ENCODE results near the gene SYTL2. TPM values are rescaled to one million over a fixed set of nuclear protein-coding genes. Genes with fewer than 3 reads are reported as not detected.

The SYTL2 gene
- total RNA-seq, 1 experiment from 2014 or later: 132 TPM

DNA sequence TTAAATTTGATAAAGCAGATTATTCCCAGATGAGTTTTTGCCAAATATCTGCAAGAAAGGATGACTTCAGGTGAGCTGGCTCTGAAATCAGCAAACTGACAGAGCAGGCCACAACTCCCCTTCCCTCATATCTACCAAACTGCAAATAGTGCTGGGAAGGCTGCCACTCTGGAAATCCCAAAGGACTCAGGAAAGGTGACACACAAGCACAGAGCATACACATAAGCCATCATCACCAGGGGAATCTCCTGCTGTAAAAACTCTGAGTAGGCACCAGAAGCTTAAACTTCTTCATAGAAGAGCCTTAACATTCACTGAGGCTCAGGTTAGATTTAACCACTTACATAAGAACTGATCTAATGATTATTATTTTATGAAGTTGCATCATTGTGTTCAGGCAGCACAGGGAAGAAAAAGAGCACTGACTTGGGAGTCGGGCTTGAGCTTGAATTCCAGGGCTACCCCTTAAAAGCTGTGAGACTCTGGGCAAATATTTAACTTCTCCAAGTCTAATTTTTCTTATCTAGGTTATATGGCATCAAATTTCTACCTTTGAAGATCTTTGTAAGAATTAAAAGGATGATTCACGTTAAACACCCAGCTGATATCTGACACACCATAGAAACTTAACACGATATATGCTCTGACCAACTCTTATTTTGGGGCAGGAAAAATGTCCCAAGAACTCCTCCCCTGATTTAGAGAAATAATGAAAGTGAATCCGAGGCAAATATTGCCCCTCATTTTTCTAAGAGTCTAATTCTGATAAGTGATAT is 15.0 kb downstream of the SYTL2 start:
- intact Hi-C loops (cut with micrococcal nuclease; ENCODE audit: unreplicated experiment): no loop called here
- ChIA-PET POLR2A (no interaction called here), CTCF (interaction anchor here (1.1 kb wide), 1 partner anchor 14 kb away, joined by 5 read pairs; no protein-coding TSS in a partner anchor)
- BruUV-seq (replicated peaks): no TSS peak
- Histone ChIP-seq H3K27ac (ENCODE audit: low read length) (peak overlapping the region; percentile 74), H3K9me3 (ENCODE audit: control insufficient read depth, insufficient read depth, low read depth, low read length) (no peaks in the 10 kb centered on the region), H3K4me3 (ENCODE audit: low read depth in 2 of 2, low read length in 2 of 2) (peak overlapping the region in 1 of 2 experiments; percentile 10; a peak in 1 of 4 replicates), H3K4me1 (ENCODE audit: control insufficient read depth, insufficient read depth, low read length) (peaks cover 51% of the 10 kb centered on the region), H3K36me3 (ENCODE audit: control insufficient read depth, insufficient read depth, low read length) (no peaks in the 10 kb centered on the region; the same call in 1 of the 2 replicates), H3K27me3 (ENCODE audit: control insufficient read depth, insufficient read depth, low read length) (no peaks in the 10 kb centered on the region)
- TF ChIP-seq REST (IDR thresholded peaks at IDR 0.05; ENCODE audit: insufficient read depth in 1 of 2, low read depth in 2 of 2, low read length in 1 of 2) (no peak), TCF7L2 (IDR thresholded peaks at IDR 0.05; ENCODE audit: low read depth, low read length) (no peak), SIN3A (IDR thresholded peaks at IDR 0.05; ENCODE audit: borderline replicate concordance, insufficient read depth, low read depth, low read length) (no peak), POLR2AphosphoS5 (IDR thresholded peaks at IDR 0.05; ENCODE audit: low read depth, low read length) (no peak)
- TF ChIP-seq, protein P1, sequence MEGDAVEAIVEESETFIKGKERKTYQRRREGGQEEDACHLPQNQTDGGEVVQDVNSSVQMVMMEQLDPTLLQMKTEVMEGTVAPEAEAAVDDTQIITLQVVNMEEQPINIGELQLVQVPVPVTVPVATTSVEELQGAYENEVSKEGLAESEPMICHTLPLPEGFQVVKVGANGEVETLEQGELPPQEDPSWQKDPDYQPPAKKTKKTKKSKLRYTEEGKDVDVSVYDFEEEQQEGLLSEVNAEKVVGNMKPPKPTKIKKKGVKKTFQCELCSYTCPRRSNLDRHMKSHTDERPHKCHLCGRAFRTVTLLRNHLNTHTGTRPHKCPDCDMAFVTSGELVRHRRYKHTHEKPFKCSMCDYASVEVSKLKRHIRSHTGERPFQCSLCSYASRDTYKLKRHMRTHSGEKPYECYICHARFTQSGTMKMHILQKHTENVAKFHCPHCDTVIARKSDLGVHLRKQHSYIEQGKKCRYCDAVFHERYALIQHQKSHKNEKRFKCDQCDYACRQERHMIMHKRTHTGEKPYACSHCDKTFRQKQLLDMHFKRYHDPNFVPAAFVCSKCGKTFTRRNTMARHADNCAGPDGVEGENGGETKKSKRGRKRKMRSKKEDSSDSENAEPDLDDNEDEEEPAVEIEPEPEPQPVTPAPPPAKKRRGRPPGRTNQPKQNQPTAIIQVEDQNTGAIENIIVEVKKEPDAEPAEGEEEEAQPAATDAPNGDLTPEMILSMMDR (IDR thresholded peaks at IDR 0.05): no peak
- DNase-seq (ENCODE audit: low read depth, low spot score): no peak
- in situ Hi-C loops (cut with HindIII; ENCODE audit: low pct_unique_long_range_greater_than_20kb, low sequenced_read_pairs): no loop called here
- peak; percentile 59; the same call in 1 of the 2 replicates for ATAC-seq

DNA sequence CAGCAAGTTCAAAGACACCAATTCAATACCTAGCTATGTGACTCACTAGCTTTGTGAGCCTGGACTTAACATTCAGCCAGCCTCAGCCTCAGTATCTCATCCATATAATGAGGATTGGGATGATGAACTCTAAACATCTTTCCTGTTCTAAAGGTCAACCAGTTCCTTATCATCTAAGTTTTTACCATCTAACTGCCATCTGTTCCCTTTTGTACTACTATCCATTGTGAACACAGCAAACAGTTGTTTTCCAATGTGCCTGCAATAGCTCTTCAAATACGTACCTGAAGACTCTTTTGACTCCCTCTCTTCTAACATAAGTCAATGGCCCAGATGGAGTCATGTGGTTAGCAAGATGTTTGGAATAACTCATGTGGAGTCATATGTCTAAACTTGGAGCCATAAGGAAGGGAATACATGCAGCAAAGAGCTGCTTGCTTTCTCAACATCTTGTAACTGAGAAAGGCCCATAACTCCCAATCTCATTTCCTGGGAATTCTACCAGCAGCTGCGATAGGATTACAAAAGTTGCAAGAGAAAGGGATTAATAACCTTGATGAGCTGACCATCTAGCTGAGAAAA is 19.4 kb downstream of the SYTL2 start:
- ChIA-PET POLR2A (no interaction called here), CTCF (no interaction called here)
- no peaks in the 10 kb centered on the region for H3K27me3 ChIP-seq (ENCODE audit: control insufficient read depth, insufficient read depth, low read length)
- no peak overlapping the region for H3K4me3 ChIP-seq (ENCODE audit: low read depth in 2 of 2, low read length in 2 of 2)
- H3K9me3 ChIP-seq (ENCODE audit: control insufficient read depth, insufficient read depth, low read depth, low read length): no peaks in the 10 kb centered on the region
- peak overlapping the region; percentile 58 for H3K27ac ChIP-seq (ENCODE audit: low read length)
- ATAC-seq: peak; percentile 18; the same call in 1 of the 2 replicates
- in situ Hi-C loops (cut with HindIII; ENCODE audit: low pct_unique_long_range_greater_than_20kb, low sequenced_read_pairs) (no loop called here), intact Hi-C loops (cut with micrococcal nuclease; ENCODE audit: unreplicated experiment) (no loop called here)
- no peak for DNase-seq (ENCODE audit: low read depth, low spot score)
- BruUV-seq (replicated peaks): no TSS peak
- TF ChIP-seq SIN3A (IDR thresholded peaks at IDR 0.05; ENCODE audit: borderline replicate concordance, insufficient read depth, low read depth, low read length) (no peak), TCF7L2 (IDR thresholded peaks at IDR 0.05; ENCODE audit: low read depth, low read length) (no peak), REST (IDR thresholded peaks at IDR 0.05; ENCODE audit: insufficient read depth in 1 of 2, low read depth in 2 of 2, low read length in 1 of 2) (no peak), POLR2AphosphoS5 (IDR thresholded peaks at IDR 0.05; ENCODE audit: low read depth, low read length) (no peak)
- TF ChIP-seq, protein P1 (IDR thresholded peaks at IDR 0.05): no peak
- peaks cover 56% of the 10 kb centered on the region for H3K4me1 ChIP-seq (ENCODE audit: control insufficient read depth, insufficient read depth, low read length)
- H3K36me3 ChIP-seq (ENCODE audit: control insufficient read depth, insufficient read depth, low read length): no peaks in the 10 kb centered on the region

All from Panc1 (cell line).